NCI-H2196 (cell line): ENCODE results near the gene RAC3.

Experiments used
- DNase-seq: peaks from one replicate; lab custom pipeline; 2025; ENCODE audit not compliant: unreplicated experiment; lab: John Stamatoyannopoulos, UW

Gene RAC3

DNA sequence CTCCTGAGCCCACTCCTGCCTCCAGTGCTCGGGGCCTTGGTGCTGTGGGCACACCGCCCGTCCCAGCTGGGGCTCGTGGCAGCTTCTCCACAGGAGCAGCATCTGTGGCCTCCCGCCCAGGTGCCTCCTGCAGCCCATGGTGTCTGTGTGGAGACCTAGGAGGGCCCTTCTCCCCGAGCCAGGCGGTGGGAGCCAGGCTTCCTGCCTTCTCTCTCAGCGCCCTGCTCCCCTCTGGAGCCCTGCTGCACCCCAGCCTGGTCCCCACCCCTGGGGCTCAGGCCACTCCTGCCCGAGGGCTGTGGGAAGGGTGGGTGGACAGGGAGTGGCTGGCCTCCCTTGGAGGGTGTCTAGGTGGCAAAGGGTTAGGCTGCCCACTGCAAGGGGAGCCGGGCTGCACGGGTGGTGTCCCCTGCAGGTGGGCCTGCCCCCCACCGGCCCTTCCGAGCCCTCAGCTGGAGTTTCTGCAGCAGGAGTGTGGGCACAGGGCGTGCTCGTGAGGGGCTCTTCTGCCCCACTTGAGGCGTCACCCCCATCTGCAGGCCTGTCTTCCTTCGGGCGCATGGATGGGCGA, 19.8 kb upstream of the RAC3 start:
- DNase-seq: no peak

DNA sequence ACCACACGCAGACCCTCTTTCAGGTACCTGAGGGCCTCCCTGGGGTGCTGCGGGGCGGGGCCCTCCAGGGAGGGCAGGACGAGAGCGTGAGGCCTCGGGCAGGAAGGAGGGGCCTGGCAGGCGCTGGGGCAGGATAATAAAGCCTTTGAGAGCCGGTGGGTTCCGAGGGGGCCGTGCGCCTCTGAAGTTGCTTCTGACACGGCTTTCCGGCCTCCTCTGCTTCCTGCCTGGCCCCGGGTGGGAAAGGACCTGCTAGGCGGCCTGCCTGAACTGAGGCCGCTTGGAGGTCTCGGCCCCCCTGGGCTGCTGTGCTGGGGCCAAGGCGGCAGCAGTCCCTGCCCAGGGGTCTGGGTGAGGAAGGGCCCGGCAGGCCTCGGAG, 19.2 kb upstream of the RAC3 start:
- no peak for DNase-seq

DNA sequence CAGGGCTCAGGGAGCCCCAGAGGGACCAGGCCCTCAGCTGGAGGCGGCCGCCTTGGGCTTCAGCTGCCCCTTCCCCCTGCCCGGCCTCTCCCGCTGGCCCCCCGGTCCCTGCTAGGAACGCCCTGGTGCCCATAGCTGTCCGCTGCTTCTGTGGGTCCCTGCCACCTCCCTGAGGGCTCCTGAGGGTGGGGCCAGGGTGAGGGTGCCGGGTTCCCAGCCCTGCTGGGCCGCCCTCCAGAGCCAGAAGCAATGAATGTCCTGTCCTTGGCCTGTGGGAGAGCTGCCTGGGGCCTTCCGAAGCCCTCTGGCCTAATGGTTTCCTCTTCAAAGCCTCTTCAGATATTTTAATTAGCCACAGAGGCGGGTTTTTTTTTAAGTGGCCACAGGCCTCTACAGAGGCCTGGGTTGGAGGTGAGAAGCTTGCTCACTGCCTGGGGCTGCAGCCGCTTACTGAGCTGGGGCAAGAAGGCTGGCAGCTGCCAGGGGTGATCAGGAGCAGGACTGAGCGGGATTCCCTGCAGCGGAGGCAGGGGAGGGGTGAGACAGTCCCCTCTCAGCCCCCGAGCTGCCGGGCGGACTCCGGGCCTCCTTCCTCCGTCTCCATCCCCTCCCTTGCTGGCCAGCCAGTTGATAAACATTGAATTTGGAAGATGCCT, 18.7 kb upstream of the RAC3 start:
- DNase-seq: peak; percentile 64

DNA sequence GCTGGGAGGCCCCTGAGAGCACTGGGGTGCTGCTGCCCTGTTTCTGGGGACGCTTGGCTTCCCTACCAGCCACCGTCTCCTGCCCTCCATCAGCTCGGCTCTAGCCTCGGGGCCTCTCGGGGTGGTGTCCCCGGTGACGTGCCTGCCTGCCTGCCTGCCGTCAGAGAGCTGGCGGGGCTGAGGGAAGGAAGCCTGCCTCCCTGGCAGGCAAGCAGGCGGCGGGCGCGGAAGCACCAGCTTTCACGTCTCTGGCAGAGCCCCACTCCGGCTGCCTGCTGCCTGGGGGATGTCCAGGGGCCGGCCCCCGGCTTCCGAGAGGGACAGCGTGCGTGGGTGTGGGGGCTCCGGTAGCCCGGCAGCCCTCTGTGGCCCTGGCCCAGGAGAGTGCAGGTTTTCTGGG, 18.1 kb upstream of the RAC3 start:
- no peak for DNase-seq

DNA sequence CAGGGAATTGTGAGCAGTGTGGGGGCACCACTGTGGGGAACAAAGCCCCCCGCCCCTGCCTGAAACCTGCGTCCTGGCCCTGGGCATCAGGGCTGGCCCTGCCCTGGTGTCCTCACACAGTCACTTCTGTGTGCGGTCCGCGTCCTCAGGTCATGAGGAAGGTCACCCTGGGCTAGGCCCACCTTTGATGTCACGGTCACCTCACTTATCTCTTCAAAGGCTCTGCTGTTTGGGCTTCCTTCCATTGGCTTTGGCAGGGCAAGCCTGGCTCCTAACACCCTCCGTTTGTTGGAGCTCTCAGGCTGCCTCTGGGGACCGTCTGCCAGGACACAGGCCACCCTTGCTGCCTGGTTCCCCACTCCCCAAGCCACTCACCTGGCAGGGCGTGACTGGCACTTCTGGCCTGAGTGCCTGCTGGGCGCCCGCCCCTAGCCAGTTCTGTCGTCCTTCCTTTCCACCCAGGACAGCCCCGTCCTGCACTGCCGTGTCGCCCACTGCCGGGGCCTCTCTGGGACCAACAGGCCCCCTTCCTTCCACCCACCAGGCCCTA, 17.6 kb upstream of the RAC3 start:
- no peak for DNase-seq

DNA sequence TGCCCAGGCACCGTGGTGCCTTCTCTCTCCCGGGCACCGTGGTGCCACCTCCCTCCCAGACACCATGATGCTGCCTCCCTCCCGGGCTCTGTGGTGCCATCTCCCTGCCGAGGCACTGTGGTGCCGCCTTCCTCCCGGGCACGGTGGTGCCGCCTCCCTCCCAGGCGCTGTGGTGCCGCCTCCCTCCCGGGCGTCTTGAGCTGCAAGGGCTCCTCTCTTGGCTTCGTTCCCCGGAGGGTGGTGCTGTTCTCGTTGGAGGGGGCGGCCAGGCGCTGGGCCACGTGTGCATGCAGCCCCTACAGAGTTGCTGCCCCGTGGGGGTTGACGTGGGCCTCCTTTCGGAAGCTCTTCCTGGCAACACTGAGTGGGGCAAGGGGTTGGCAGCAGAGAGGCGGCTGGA, 17.0 kb upstream of the RAC3 start:
- DNase-seq: no peak

DNA sequence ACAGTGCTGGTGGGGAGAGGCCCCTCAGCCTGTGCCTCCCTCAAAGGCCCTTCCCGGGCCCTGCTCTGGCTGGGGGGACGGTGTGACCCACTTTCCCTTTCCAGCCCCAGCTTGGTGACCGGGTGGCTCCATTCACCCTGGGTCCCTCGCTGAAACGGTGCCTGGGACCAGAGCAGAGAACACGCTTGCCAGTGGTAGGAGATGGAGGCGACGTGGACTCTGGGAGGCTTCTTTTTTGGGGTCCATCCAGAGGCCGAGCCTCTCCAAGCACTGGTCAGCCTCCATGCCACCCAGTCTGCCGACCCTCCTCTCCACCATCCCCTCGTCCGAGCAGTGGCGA, 16.5 kb upstream of the RAC3 start:
- no peak for DNase-seq

DNA sequence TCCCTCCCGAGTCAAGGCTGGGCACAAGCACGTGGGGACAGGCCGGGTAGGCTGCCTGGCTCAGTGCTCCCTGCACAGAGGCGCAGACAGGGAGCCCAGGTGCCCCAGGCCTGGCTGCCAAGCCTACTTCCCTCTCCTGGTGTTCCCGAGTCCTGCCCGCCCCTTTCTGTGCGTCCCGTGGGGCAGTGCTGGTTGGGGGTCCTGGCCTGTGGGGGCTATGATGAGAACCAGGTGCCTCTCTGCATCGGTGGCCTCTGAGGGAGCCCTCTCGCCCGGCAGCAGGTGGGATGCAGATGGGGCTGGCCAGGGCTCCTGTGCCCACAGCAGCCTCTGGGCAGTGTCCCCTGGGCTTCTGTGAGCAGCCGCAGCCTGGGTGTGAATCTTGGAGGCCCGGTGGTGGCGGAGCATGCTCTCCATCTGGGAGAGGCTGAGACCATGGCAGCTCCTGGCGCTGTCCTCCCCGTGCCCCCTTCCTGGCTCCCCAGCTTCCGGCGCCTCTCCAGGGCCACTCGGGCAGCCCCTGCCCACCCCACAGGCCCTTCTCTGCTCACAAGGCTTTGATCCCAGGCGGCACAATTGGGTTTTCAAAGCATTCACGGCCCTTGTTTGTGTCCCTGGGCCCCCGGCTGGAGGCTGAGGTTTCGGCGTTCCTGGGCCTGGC, 16.0 kb upstream of the RAC3 start:
- DNase-seq: no peak

DNA sequence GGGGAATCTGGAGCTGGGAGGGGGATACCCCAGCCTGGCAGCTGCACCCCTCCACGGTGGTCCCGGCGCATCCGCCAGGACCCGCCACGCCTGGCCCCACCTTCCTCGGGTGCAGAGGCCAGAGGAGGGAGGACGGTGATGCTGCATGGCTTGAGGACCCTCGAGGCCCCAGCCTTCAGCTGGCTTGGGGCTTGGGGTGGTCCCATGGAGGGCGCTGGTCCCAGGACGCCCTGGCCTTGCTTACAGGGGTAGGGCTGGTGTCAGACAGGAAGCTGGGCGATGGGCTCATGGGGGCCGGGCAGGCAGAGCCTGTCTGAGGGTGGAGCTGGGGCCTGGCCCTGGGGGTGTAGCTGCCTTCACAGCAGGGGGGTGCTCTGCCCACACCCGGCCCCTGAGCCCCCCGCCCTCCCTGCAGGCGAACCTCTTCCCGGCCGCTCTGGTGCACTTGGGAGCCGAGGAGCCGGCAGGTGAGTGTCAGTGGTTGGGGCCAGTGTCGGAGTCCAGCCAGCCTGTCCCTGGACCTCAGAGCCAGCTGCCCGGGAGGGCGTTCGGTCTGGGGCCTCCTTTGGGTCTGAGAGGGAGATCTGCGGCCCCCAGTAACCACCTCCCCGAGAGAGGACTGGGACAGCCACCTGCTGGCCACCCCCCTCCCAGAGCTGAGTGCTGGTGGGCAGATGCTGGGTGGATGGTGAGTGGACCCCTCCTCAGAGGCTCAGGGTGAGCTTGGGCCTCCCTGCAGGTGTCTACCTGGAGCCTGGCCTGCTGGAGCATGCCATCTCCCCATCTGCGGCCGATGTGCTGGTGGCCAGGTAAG, 15.2 kb upstream of the RAC3 start:
- DNase-seq: no peak

DNA sequence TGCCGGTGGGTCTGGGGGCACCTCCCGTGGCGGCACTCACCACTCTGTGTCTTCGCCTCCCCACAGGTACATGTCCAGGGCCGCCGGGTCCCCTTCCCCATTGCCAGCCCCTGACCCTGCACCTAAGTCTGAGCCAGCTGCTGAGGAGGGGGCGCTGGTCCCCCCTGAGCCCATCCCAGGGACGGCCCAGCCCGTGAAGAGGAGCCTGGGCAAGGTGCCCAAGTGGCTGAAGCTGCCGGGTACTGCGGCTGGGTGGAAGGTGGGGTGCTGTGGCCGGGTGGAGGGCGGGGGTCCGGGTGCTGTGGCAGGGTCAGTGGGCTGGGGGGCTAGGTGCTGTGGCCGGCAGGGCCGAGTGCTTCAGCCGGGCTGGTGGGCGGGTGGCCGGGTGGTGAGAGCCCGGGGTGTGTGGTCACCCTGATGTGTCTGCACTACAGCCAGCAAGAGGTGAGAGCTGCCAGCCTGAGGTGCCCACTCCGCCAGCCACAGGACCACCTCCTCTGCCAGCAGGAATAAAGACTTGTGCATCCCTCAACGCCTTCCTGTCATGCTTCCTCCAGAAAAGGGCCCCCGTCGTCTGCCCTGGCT, 14.5 kb upstream of the RAC3 start:
- no peak for DNase-seq

DNA sequence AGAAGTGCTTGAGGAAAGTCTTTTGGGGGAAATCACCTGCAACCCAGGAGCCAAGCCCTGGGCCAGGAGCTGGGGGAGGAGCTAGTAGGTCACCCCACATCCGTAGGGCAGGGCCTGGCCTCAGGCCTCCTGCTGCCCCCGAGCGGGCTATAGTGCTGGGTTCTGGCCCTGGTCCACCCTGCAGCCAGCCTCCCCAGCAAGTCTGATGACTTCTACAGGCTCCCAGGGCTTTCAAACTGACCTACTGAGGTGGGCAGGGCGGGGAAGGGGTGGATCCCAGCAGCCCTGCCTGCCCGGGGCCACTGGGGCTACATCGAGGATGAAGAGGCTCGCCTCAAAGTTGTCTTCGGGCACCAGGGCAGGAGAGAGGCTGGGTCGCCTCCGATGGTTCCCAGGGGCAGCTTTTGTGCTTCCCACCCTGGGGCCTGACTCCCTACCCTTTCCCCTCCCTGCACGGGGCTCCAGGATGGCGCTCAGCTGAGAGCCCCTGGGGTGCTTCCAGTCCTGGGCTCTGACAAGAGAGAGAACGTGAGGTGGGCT, 13.8 kb upstream of the RAC3 start:
- no peak for DNase-seq

DNA sequence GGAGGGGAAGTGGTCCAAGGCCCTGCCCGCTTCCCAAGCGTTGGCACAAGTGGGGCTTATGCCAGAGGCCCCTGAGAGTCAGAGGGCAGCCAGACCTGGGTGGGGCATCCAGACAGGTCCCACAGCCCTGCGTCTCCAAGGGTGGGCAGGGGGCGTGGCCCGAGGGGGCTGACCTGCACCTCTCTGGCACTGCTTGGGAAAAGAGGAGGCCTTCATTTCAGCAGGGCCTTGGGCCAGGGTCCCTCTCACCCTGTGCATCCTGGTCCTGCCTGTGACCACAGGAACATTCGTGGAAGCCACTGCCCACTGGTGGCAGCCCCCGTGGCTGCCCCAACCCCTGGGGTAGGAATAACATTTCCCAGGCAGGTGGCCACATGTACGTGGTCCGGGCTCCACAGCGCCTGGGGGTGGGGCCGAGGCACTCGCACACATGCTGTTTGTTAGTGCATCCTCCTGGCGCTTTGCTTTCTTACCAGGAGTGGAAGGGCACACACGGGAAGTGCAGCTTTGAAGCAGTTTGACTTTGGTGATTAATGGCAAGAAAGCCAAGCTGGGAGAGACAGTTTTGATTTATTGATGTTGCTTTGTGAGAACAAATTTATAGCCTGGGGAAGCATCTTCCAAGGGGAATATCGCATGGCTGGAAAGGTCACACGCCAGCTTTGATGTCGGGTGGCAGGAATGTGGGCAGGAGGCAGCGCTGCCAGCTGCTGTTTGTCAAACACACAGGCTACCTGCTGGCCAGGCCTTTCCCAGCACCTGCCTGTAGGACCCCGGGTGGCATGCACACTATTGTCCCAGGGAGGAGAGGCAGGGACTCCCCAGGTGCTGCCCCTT, 13.1 kb upstream of the RAC3 start:
- peak; percentile 61 for DNase-seq

DNA sequence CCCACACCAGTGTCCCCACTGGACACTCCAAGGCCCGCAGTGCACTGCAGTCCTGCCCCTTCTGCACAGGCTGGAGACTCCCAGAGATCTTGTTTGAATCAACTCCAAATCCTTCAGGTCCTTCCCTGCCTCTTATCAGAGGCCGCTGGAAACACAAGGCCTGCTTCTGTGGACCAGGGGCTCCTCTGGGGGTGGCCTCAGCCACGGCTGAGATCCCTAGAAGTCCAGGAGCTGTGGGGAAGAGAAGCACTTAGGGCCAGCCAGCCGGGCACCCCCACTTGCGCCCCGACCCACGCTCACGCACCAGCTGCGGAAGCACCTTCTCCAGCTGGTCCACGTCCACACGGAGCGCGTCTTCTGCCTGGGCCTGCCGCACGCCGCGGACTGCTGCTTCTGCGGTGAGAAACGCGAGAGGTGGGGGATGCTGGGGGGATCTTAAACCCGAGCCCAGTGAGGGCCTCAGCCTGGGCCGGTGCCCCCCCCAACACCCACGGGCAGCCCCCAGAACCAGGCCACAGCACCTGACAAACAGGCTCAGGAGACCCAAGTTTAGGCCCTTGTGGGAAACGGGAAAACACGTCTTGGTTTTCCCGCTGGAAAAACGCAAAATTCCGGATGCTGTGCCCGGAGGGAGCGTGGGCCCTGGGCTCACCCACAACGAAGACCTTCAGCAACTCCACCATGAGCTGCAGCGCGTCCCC, 12.3 kb upstream of the RAC3 start:
- no peak for DNase-seq

DNA sequence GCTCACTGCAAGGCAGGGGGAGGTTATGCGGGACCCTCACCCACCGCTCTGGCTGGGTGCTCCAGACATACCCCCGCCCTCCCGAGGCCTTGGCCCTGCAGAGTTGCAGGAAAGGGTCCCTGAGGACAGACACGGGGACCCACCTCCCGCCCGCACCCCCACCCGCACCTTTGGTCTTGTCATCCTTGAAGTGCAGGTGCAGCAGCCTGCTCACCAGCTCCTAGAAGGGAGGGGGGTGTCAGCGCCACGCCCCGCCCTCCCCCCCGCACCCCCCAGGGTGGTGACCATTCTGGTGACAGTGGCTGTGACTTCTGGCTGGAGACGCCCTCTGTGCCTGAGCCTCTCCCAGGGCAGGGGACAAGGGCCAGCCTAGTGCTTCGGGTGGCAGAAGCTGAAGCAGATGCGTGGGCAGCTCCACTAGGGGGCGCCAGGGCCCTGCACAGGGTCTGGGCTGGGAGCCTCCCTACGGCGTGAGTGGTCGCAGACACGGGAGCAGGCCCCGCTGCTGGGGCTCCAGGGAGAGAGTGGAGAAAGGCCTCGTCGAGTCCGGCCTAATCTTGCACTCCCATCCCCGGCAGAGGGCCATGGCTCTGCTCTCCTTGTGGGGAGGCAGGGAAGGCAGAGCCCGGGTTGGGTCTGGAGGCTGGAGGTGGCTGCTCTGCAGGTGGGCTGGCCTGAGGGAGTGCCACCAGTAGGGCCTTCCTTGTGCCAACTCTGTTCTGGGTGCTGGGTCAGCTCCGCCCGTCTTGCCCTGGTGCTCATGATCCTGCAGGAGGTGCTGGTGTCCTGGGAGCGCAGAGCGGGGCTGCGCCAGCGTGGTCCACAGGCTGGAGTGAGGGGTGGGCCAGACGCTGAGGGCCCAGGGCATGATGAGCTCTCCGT, 11.5 kb upstream of the RAC3 start:
- DNase-seq: peak; percentile 82

DNA sequence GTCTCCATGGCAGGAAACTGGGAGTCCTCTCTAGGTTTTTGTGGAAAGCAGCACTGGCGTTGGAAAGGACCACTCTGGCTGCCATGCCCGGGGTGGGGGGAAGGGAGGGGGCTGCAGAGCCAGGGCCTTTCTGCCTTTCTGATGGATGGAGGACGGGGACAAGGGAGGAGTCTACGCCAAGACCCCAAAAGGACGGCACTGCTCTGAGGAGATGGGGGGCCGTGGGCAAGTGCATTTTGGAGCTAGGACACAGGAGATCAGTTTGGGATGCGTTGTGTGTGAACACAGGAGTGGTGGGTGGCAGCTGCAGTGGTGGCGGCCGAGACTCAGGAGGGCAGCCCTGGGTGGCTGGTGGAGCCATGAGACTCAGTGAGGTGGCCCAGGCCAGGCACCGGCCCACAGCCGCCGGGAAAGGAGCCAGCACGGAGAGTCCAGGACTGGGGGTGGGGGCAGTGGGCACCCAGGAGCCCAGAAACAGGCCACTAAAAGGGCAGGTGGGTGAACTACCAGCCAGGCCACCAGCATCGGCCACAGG, 10.8 kb upstream of the RAC3 start:
- no peak for DNase-seq

DNA sequence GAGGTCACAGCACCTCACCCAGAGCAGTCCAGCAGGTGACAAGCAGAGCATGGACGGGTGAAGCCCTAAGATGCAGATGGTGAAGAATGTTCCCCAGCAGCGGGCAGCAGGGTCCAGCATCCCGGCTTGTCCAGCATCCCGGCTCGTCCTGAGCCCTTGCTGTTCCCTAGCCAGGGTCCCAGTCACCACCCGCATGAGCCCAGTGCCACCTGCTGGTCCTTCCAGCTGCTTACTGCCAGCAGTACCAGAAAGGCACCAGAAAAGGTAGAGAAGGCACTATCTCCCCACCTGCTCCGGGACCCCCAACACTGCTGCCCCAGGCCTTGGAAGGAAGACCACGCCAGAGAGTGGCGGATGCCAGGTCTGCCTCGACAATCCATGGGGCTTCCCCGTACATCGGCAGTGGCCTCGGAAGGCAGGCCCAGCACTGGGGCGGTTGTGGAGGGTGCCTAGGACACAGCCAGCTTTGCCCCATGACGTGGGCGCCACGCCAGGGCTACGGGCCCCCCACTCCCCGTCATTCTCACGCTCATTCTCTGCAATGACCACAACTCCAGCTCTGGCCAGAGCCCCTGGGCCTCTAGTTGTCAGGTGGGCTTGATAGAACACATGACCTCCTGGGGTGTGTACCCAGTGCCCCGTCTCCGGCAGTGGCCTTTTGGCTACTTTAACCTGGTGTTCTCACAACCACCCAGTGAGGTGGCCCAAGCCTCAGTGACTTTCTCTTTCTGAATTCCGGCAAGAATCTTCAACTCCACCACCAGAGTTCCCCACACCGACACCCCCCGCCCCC, 10.2 kb upstream of the RAC3 start:
- peak; percentile 87 for DNase-seq

DNA sequence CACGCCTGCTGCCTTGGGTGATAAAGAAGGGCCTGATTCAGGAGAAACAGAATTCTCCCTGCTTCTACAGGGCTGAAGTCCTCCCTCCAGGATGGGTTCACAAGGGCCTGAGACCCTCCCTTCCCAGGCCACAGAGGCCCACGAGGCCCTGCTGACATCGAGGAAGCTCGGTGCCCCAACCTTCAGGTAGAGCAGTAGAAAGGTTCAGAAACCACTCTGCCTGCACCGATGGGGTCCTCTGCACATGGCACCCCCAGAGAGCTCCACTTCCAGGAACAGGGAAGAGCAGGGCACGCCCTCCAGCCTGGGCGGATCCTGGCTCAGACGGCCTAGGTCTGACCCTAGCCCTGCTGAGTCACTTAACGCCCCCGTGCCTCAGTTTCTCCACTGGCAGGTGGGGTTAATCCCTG, 9.6 kb upstream of the RAC3 start:
- DNase-seq: no peak
